ENCODE measurements around the gene WDR90.

GRCh38 chr16:634051-634670 lies 15.0 kb upstream of the WDR90 start:
- TF ChIP-seq, protein P1, sequence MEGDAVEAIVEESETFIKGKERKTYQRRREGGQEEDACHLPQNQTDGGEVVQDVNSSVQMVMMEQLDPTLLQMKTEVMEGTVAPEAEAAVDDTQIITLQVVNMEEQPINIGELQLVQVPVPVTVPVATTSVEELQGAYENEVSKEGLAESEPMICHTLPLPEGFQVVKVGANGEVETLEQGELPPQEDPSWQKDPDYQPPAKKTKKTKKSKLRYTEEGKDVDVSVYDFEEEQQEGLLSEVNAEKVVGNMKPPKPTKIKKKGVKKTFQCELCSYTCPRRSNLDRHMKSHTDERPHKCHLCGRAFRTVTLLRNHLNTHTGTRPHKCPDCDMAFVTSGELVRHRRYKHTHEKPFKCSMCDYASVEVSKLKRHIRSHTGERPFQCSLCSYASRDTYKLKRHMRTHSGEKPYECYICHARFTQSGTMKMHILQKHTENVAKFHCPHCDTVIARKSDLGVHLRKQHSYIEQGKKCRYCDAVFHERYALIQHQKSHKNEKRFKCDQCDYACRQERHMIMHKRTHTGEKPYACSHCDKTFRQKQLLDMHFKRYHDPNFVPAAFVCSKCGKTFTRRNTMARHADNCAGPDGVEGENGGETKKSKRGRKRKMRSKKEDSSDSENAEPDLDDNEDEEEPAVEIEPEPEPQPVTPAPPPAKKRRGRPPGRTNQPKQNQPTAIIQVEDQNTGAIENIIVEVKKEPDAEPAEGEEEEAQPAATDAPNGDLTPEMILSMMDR (optimal IDR thresholded peaks at IDR 0.05 in 1 of 3, IDR thresholded peaks at IDR 0.05 in 1 of 3, conservative IDR thresholded peaks at IDR 0.05 in 1 of 3; ENCODE audit: extremely low read depth in 1 of 3, insufficient read depth in 2 of 3, low read length in 3 of 3), result no peak
- no peak for TF ChIP-seq EZH2 (IDR thresholded peaks at IDR 0.05; ENCODE audit: low read length)

Measured in keratinocyte (primary cell).